Activated naive CD4-positive, alpha-beta T cell treated with anti-CD3 and anti-CD28 coated beads, Interleukin-2, amount 50 U/mL, for 72 hours (primary cell): ENCODE measurements around the gene CA4. TPM values are rescaled to one million over a fixed set of nuclear protein-coding genes. Genes with fewer than 3 reads are reported as not detected.
"Not testable (repeated sequence)": the region's sequence is repeated elsewhere in the genome, so short reads cannot be mapped to it uniquely, and the experiment has no call there.

Source experiments
- ATAC-seq, 2 donors: fragments of 150-1000 bp; cut with Tn5 transposase; 2 replicates each; pipeline ENCODE4 v1.10.0; 2021; ENCODE audit warnings: mild to moderate bottlenecking in 2 of 2, moderate library complexity in 2 of 2
- DNase-seq, 2 donors: peaks; one replicate each; pipeline ENCODE4 v3.0.0; 2021 to 2022; ENCODE audit warnings: low spot score in 2 of 2
- H3K27ac Mint-ChIP-seq, 2 donors: one replicate each; pipeline ENCODE4 v1.8.0; 2022; ENCODE audit warnings: mild to moderate bottlenecking in 2 of 2, mixed read lengths in 2 of 2
- H3K36me3 Mint-ChIP-seq, 2 donors: one replicate each; pipeline ENCODE4 v1.8.0; 2022; ENCODE audit warnings: mixed read lengths in 2 of 2
- H3K9me3 Mint-ChIP-seq, 2 donors: one replicate each; pipeline ENCODE4 v1.8.0; 2022; ENCODE audit warnings: mixed read lengths in 2 of 2
- total RNA-seq, 2 donors: library from RNA; stranded (reverse); gene quantifications; one replicate each; pipeline ENCODE4 v1.2.3, GENCODE V29; 2022

The CA4 gene
- total RNA-seq, 2 donors from 2014 or later = not detected

- Mint-ChIP-seq H3K9me3 (no peaks in the 10 kb centered on the region), H3K27ac (no peak overlapping the region), H3K36me3 (no peaks in the 10 kb centered on the region)
- DNase-seq (no peak), ATAC-seq (no peak)
Observed at GRCh38 chr17:60161598-60162330, 12.0 kb downstream of the CA4 start.

- Mint-ChIP-seq H3K27ac (no peak overlapping the region), H3K9me3 (no peaks in the 10 kb centered on the region), H3K36me3 (no peaks in the 10 kb centered on the region)
- DNase-seq (no peak), ATAC-seq (no peak)
Observed at GRCh38 chr17:60163108-60163784, 13.5 kb downstream of the CA4 start.

- ATAC-seq = no peak
- no peak for DNase-seq
- no peaks in the 10 kb centered on the region for H3K36me3 Mint-ChIP-seq
- no peak overlapping the region for H3K27ac Mint-ChIP-seq
- H3K9me3 Mint-ChIP-seq = no peaks in the 10 kb centered on the region
Observed at GRCh38 chr17:60164164-60164563, 14.4 kb downstream of the CA4 start.

- peak in 1 of 2 donors; percentile 23 for DNase-seq
Observed at GRCh38 chr17:60164697-60165096, 14.9 kb downstream of the CA4 start.

GRCh38 chr17:60165223-60165622 lies 15.4 kb downstream of the CA4 start:
- peak in 1 of 2 donors; percentile 34 for DNase-seq
- no peak for ATAC-seq
- Mint-ChIP-seq H3K27ac (no peak overlapping the region), H3K36me3 (no peaks in the 10 kb centered on the region), H3K9me3 (no peaks in the 10 kb centered on the region)

More at GRCh38 chr17:60164697-60165096, 14.9 kb downstream of the CA4 start:
- no peaks in the 10 kb centered on the region for H3K9me3 Mint-ChIP-seq
- no peaks in the 10 kb centered on the region for H3K36me3 Mint-ChIP-seq
- H3K27ac Mint-ChIP-seq = no peak overlapping the region
- ATAC-seq = no peak

- DNase-seq = peak in 1 of 2 donors; percentile 59
- no peak overlapping the region for H3K27ac Mint-ChIP-seq
- ATAC-seq = peak; percentile 62 to 89
Observed at GRCh38 chr17:60165971-60166370, 16.2 kb downstream of the CA4 start.

GRCh38 chr17:60167065-60167741 lies 17.4 kb downstream of the CA4 start:
- Mint-ChIP-seq H3K9me3 (no peaks in the 10 kb centered on the region), H3K27ac (no peak overlapping the region), H3K36me3 (no peaks in the 10 kb centered on the region)
- ATAC-seq = no peak
- peak in 1 of 2 donors; percentile 49 for DNase-seq

More at GRCh38 chr17:60165971-60166370, 16.2 kb downstream of the CA4 start:
- H3K9me3 Mint-ChIP-seq = no peaks in the 10 kb centered on the region
- H3K36me3 Mint-ChIP-seq = no peaks in the 10 kb centered on the region

- ATAC-seq (no peak), DNase-seq (no peak)
- no peaks in the 10 kb centered on the region for H3K9me3 Mint-ChIP-seq
- H3K27ac Mint-ChIP-seq = no peak overlapping the region
- H3K36me3 Mint-ChIP-seq = no peaks in the 10 kb centered on the region
Observed at GRCh38 chr17:60168654-60169053, 18.9 kb downstream of the CA4 start.

- DNase-seq = peak in 1 of 2 donors; percentile 21
- H3K36me3 Mint-ChIP-seq = no peaks in the 10 kb centered on the region
- H3K27ac Mint-ChIP-seq = peak overlapping the region; percentile 58 to 65
Observed at GRCh38 chr17:60169921-60170817, 20.4 kb downstream of the CA4 start.

GRCh38 chr17:60170835-60171752 lies 21.3 kb downstream of the CA4 start:
- ATAC-seq = peak in 1 of 2 donors; percentile 19

More at GRCh38 chr17:60169921-60170817, 20.4 kb downstream of the CA4 start:
- no peaks in the 10 kb centered on the region for H3K9me3 Mint-ChIP-seq
- ATAC-seq = peak in 1 of 2 donors; percentile 51

GRCh38 chr17:60171753-60172079 lies 21.9 kb downstream of the CA4 start:
- ATAC-seq (no peak), DNase-seq (peak in 1 of 2 donors; percentile 11)
- Mint-ChIP-seq H3K27ac (no peak overlapping the region), H3K9me3 (no peaks in the 10 kb centered on the region), H3K36me3 (no peaks in the 10 kb centered on the region)

More at GRCh38 chr17:60170835-60171752, 21.3 kb downstream of the CA4 start:
- Mint-ChIP-seq H3K36me3 (no peaks in the 10 kb centered on the region), H3K27ac (peak overlapping the region; percentile 58 to 65), H3K9me3 (no peaks in the 10 kb centered on the region)
- peak in 1 of 2 donors; percentile 30 for DNase-seq

- DNase-seq = no peak
- H3K27ac Mint-ChIP-seq = no peak overlapping the region
- no peaks in the 10 kb centered on the region for H3K36me3 Mint-ChIP-seq
- peak; percentile 43 to 66 for ATAC-seq
- H3K9me3 Mint-ChIP-seq = no peaks in the 10 kb centered on the region
Observed at GRCh38 chr17:60173304-60173819, 23.6 kb downstream of the CA4 start.

- no peaks in the 10 kb centered on the region for H3K36me3 Mint-ChIP-seq
- no peaks in the 10 kb centered on the region for H3K9me3 Mint-ChIP-seq
- no peak for ATAC-seq
- no peak for DNase-seq
- H3K27ac Mint-ChIP-seq = no peak overlapping the region
Observed at GRCh38 chr17:60174035-60174434, 24.3 kb downstream of the CA4 start.

GRCh38 chr17:60174767-60175166 lies 25.0 kb downstream of the CA4 start:
- H3K36me3 Mint-ChIP-seq, ATAC-seq, H3K9me3 Mint-ChIP-seq, H3K27ac Mint-ChIP-seq, DNase-seq: not testable (repeated sequence)

- ATAC-seq, H3K9me3 Mint-ChIP-seq, H3K36me3 Mint-ChIP-seq, DNase-seq: not testable (repeated sequence)
- H3K27ac Mint-ChIP-seq = peak overlapping the region in 1 of 2 donors; percentile 60
Observed at GRCh38 chr17:60176763-60177162, 27.0 kb downstream of the CA4 start.
